ENCODE results near the gene COL20A1.

DNA sequence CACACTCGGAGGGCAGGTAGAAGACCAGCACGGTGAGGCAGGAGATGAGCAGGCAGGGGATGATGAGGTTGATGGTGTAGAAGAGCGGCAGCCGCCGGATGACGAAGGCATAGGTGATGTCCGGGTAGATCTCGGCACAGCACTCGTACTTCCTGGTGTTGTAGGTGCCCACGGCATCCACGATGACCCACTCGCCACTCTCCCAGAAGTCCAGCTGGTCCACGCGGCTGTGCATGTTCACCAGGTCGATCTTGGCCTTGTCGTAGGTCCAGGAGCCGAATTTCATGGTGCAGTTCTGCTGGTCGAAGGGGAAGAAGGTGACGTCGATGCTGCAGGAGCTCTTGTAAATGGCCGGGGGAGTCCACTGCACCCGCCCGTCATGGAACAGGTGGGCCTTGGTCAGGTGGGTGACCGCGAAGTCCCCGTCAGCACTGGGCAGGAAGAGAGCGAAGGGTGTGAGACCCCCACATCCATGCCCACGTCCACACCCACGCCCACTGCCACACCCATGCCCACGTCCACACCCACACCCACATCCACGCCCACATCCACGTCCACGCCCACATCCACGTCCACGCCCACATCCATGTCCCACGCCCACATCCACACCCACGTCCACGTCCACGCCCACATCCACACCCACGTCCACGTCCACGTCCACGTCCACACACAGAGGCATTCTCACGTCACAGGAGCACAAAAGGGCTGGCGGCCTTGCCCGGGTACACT lies 57.8 kb downstream of the COL20A1 start:
- TF ChIP-seq, protein P1, sequence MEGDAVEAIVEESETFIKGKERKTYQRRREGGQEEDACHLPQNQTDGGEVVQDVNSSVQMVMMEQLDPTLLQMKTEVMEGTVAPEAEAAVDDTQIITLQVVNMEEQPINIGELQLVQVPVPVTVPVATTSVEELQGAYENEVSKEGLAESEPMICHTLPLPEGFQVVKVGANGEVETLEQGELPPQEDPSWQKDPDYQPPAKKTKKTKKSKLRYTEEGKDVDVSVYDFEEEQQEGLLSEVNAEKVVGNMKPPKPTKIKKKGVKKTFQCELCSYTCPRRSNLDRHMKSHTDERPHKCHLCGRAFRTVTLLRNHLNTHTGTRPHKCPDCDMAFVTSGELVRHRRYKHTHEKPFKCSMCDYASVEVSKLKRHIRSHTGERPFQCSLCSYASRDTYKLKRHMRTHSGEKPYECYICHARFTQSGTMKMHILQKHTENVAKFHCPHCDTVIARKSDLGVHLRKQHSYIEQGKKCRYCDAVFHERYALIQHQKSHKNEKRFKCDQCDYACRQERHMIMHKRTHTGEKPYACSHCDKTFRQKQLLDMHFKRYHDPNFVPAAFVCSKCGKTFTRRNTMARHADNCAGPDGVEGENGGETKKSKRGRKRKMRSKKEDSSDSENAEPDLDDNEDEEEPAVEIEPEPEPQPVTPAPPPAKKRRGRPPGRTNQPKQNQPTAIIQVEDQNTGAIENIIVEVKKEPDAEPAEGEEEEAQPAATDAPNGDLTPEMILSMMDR (IDR thresholded peaks at IDR 0.05): no peak
- no peak for TF ChIP-seq POLR2A (IDR thresholded peaks at IDR 0.05)
